ENCODE measurements around the gene WDR45.

The WDR45 gene

GRCh38 chrX:49043220-49043986, 36.3 kb downstream of the WDR45 start, which contains the start of gene TFE3:
TSS of gene TFE3 (minus strand) at chrX:49043357. CDS start at chrX:49043226, 131 bp downstream.
- DNase-seq (ENCODE audit: low read depth in 2 of 2): peak; percentile 84

GRCh38 chrX:49042581-49043219, 37.0 kb downstream of the WDR45 start:
- DNase-seq (ENCODE audit: low read depth in 2 of 2): no peak

- no peak for DNase-seq (ENCODE audit: low read depth in 2 of 2)
Measured at GRCh38 chrX:49041744-49042580, 37.7 kb downstream of the WDR45 start.

- no peak for DNase-seq (ENCODE audit: low read depth in 2 of 2)
Measured at GRCh38 chrX:49040376-49040955, 39.2 kb downstream of the WDR45 start.

GRCh38 chrX:49039598-49040375, 39.9 kb downstream of the WDR45 start:
- peak; percentile 30 to 32 for DNase-seq (ENCODE audit: low read depth in 2 of 2)

GRCh38 chrX:49037883-49038475, 41.7 kb downstream of the WDR45 start:
- DNase-seq (ENCODE audit: low read depth in 2 of 2): no peak

GRCh38 chrX:49030283-49030682, 49.4 kb downstream of the WDR45 start:
- DNase-seq (ENCODE audit: low read depth in 2 of 2): no peak

- no peak for DNase-seq (ENCODE audit: low read depth in 2 of 2)
Measured at GRCh38 chrX:49029876-49030275, 49.8 kb downstream of the WDR45 start.
